ENCODE results near the gene GPX4.
A peak's percentile ranks its signal among the peaks of the same experiment; 100 is the strongest.

The GPX4 gene

DNA sequence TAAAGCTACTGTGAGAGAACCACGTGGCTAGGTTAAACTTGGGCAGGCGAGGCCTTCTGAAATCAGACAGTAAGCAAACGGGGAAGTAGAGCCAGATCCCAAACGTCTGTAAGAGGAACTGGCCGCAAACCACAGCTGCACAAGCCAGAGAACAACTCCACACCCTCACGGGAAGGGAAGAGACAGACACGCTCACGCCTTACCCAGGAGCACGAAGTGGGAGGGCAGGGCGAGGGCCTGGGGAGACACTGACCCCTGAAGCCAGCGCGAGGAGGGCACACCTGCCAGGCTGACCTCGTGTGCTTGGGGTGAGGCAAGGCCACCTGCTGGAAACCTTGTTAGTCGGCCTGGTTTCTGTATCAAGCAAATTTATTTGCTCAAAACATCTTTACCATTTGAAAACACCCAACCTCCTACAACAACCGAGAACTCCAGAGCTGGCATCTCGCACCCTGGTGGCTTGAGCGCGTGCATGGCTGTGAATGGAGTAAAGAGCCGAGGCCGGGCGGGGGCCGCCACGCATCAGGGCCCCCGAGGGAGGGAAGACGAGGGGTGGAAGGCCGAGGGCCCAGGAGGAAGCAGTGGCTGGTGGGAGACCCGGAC lies 15.9 kb upstream of the GPX4 start:
- ATAC-seq (peak; percentile 8), DNase-seq (no peak)
- peak overlapping the region; percentile 49 for H3K4me3 Mint-ChIP-seq
- no peaks in the 10 kb centered on the region for H3K9me3 Mint-ChIP-seq
- H3K27ac Mint-ChIP-seq: peak overlapping the region; percentile 81
- H3K36me3 Mint-ChIP-seq (ENCODE audit: low read depth): peaks cover 28% of the 10 kb centered on the region
- peaks cover 55% of the 10 kb centered on the region for H3K4me1 Mint-ChIP-seq
- no peaks in the 10 kb centered on the region for H3K27me3 Mint-ChIP-seq

DNA sequence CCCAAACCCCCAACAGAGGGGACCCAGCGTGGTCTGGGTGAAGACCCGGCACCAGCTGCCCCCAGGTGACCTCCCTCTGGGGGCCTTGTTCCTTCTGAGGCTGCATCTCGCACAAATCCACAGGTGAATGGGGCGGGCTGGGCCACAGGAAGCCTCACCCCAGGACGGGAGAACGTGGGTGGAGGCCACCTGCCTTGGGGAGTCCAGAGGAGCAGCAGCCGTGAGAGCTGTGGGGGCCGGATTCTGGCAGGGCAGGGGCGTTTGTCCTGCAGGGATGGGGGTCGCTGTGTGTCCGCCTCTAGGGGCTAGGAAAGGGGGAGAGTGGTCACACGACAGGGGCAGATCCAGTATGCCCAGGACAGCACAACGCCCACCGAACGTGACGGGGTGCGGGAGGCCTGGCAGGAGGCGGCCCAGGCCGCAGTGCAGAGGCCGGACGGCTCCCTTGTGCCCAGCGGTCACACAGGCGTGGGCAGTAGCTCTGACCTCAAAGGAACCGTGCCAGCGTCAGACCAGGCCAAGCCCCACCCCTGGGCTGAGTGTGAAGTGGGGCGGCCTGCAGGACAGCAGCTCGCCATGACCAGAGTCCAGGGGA lies 15.3 kb upstream of the GPX4 start:
- H3K36me3 Mint-ChIP-seq (ENCODE audit: low read depth): peaks cover 27% of the 10 kb centered on the region

GRCh38 chr19:1089126-1089771 lies 14.5 kb upstream of the GPX4 start:
- peaks cover 25% of the 10 kb centered on the region for H3K36me3 Mint-ChIP-seq (ENCODE audit: low read depth)

More for the DNA sequence above, 15.3 kb upstream of the GPX4 start:
- DNase-seq: no peak
- Mint-ChIP-seq H3K27ac (peak overlapping the region; percentile 81), H3K9me3 (no peaks in the 10 kb centered on the region), H3K4me1 (peaks cover 60% of the 10 kb centered on the region), H3K4me3 (no peak overlapping the region), H3K27me3 (no peaks in the 10 kb centered on the region)
- no peak for ATAC-seq

DNA sequence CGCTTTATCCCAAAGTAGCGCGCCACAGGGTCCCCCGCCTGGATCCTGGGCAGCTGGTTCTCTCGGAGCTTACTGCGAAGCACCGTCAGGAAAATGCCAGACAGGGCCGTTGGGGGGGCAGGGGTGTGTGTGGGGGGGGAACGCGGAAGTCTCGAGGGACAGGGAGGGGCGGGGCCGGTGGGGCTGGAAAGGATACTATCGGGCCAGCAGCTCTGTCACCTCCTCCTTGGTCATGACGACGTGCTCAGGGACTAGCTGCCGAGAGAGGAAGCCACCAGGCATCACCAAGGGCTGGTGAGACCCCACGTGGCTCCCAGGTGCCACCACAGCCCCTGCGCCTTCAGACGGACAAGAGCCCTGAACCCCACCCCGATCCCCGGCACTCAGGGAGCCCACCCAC lies 13.9 kb upstream of the GPX4 start:
- no peaks in the 10 kb centered on the region for H3K27me3 Mint-ChIP-seq
- peaks cover 55% of the 10 kb centered on the region for H3K4me1 Mint-ChIP-seq
- no peaks in the 10 kb centered on the region for H3K9me3 Mint-ChIP-seq
- no peak for DNase-seq
- H3K27ac Mint-ChIP-seq: no peak overlapping the region
- H3K36me3 Mint-ChIP-seq (ENCODE audit: low read depth): peaks cover 25% of the 10 kb centered on the region
- ATAC-seq: peak; percentile 22
- H3K4me3 Mint-ChIP-seq: no peak overlapping the region

More at GRCh38 chr19:1089126-1089771, 14.5 kb upstream of the GPX4 start:
- no peaks in the 10 kb centered on the region for H3K27me3 Mint-ChIP-seq
- H3K9me3 Mint-ChIP-seq: no peaks in the 10 kb centered on the region
- DNase-seq: no peak
- peaks cover 59% of the 10 kb centered on the region for H3K4me1 Mint-ChIP-seq
- no peak overlapping the region for H3K27ac Mint-ChIP-seq
- H3K4me3 Mint-ChIP-seq: no peak overlapping the region
- no peak for ATAC-seq

GRCh38 chr19:1090731-1091543 lies 12.9 kb upstream of the GPX4 start:
- Mint-ChIP-seq H3K9me3 (no peaks in the 10 kb centered on the region), H3K36me3 (ENCODE audit: low read depth) (peaks cover 18% of the 10 kb centered on the region), H3K27me3 (no peaks in the 10 kb centered on the region), H3K4me3 (peak overlapping the region; percentile 34), H3K4me1 (peaks cover 62% of the 10 kb centered on the region), H3K27ac (peak overlapping the region; percentile 46)
- peak; percentile 72 for DNase-seq
- ATAC-seq: peak; percentile 42

- DNase-seq: no peak
- no peaks in the 10 kb centered on the region for H3K9me3 Mint-ChIP-seq
- no peak overlapping the region for H3K4me3 Mint-ChIP-seq
- no peak for ATAC-seq
- no peak overlapping the region for H3K27ac Mint-ChIP-seq
- H3K4me1 Mint-ChIP-seq: peaks cover 64% of the 10 kb centered on the region
- H3K27me3 Mint-ChIP-seq: no peaks in the 10 kb centered on the region
- H3K36me3 Mint-ChIP-seq (ENCODE audit: low read depth): peaks cover 18% of the 10 kb centered on the region
These were observed 12.1 kb upstream of the GPX4 start for GRCh38 chr19:1091544-1092175.

DNA sequence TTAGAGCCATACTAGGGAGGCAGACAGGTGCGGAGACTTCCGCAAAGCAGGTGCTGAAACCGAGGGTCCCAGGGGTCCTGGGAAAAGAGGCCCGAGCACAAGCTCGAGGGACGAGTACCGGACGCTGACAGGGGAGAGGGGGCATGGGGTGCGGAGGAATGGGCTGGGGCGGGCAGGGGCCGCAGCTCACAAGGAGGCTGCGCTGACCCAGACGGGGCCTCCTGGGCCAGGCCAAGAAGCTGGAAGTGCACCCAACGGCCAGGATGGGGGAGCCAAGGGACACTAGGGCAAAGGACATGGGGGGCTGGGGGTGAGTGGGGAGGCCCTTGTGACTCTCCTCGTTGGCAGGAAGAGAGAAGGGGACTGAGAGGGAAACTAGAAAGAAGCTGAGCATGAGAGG lies 10.5 kb upstream of the GPX4 start:
- peak overlapping the region; percentile 31 for H3K27ac Mint-ChIP-seq

DNA sequence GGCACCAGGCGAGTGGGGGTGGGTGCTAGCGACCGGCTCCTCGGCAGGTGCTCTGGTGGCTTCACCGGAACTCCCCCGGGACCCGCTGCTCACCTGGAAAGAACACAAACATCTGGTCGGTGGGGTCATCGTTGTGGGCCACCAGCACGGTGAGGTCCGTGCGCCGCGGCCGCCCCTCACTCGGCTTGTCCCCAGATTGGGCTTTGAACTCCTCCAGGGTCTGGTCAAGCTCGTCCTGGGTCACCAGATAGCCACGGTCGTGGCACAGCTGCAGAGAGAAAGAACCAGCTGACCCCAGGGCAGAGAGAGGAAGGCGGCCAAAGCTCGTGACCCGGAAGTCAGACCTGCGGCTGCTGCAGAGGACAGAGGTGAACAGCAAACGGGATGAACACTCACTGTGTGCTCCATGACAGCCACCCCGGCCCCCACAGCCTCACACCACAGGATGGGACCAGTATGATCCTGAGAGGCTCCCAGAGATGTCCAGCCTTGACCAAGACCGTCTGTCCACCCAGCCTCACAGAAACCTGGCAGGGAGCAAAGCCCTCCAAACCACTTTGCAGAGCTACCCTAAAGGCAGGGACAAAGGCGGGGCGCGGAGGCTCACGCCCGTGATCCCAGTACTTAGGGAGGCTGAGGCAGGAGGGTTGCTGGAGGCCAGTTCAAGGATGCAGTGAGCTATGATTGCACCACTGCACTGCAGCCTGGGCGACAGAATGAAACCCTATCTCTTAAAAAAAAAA lies 9.8 kb upstream of the GPX4 start:
- Mint-ChIP-seq H3K27me3 (no peaks in the 10 kb centered on the region), H3K36me3 (ENCODE audit: low read depth) (peaks cover 6% of the 10 kb centered on the region), H3K4me1 (peaks cover 56% of the 10 kb centered on the region), H3K9me3 (no peaks in the 10 kb centered on the region), H3K27ac (peak overlapping the region; percentile 95), H3K4me3 (peak overlapping the region; percentile 89)
- DNase-seq (no peak), ATAC-seq (no peak)

More for the DNA sequence above, 10.5 kb upstream of the GPX4 start:
- ATAC-seq (no peak), DNase-seq (no peak)
- Mint-ChIP-seq H3K36me3 (ENCODE audit: low read depth) (peaks cover 9% of the 10 kb centered on the region), H3K27me3 (no peaks in the 10 kb centered on the region), H3K4me3 (peak overlapping the region; percentile 89), H3K9me3 (no peaks in the 10 kb centered on the region), H3K4me1 (peaks cover 57% of the 10 kb centered on the region)

GRCh38 chr19:1094655-1094977 lies 9.2 kb upstream of the GPX4 start:
- peaks cover 57% of the 10 kb centered on the region for H3K4me1 Mint-ChIP-seq

GRCh38 chr19:1094978-1095701 lies 8.7 kb upstream of the GPX4 start, which contains the start of gene POLR2E:
POLR2E (minus strand) TSS chr19:1095375; CDS start chr19:1095315, 60 bp downstream.
- no peaks in the 10 kb centered on the region for H3K27me3 Mint-ChIP-seq
- H3K4me1 Mint-ChIP-seq: peaks cover 62% of the 10 kb centered on the region
- peak within 1 kb of the TSS; percentile 95 for H3K27ac Mint-ChIP-seq
- peaks cover 10% of the 10 kb centered on the region for H3K36me3 Mint-ChIP-seq (ENCODE audit: low read depth)
- no peaks in the 10 kb centered on the region for H3K9me3 Mint-ChIP-seq
- peak within 1 kb of the TSS; percentile 89 for H3K4me3 Mint-ChIP-seq
- ATAC-seq (peak; percentile 89), DNase-seq (peak; percentile 99)

More at GRCh38 chr19:1094655-1094977, 9.2 kb upstream of the GPX4 start:
- Mint-ChIP-seq H3K27ac (peak overlapping the region; percentile 95), H3K4me3 (peak overlapping the region; percentile 89), H3K27me3 (no peaks in the 10 kb centered on the region), H3K36me3 (ENCODE audit: low read depth) (peaks cover 7% of the 10 kb centered on the region), H3K9me3 (no peaks in the 10 kb centered on the region)
- DNase-seq: no peak
- peak; percentile 0 for ATAC-seq

- Mint-ChIP-seq H3K27ac (peak overlapping the region; percentile 49), H3K4me1 (peaks cover 71% of the 10 kb centered on the region), H3K27me3 (no peaks in the 10 kb centered on the region), H3K9me3 (no peaks in the 10 kb centered on the region), H3K4me3 (no peak overlapping the region), H3K36me3 (ENCODE audit: low read depth) (peaks cover 8% of the 10 kb centered on the region)
- ATAC-seq: no peak
- no peak for DNase-seq
These were observed 6.0 kb upstream of the GPX4 start for GRCh38 chr19:1097810-1098176.

- peak overlapping the region; percentile 63 for H3K27ac Mint-ChIP-seq
- H3K4me1 Mint-ChIP-seq: peaks cover 72% of the 10 kb centered on the region
- H3K4me3 Mint-ChIP-seq: no peak overlapping the region
- H3K36me3 Mint-ChIP-seq (ENCODE audit: low read depth): peaks cover 8% of the 10 kb centered on the region
- no peak for DNase-seq
- H3K27me3 Mint-ChIP-seq: no peaks in the 10 kb centered on the region
- ATAC-seq: no peak
- no peaks in the 10 kb centered on the region for H3K9me3 Mint-ChIP-seq
These were observed 5.4 kb upstream of the GPX4 start for GRCh38 chr19:1098177-1099051.
